Measurements from ENCODE around the gene ASIC2.

ASIC2 gene

GRCh38 chr17:33113276-33113990 lies 179.7 kb downstream of the ASIC2 start:
- DNase-seq (ENCODE audit: low spot score) = peak; percentile 46

- DNase-seq (ENCODE audit: low spot score) = peak; percentile 91
These were observed 180.3 kb downstream of the ASIC2 start for GRCh38 chr17:33112763-33113162.

GRCh38 chr17:33109336-33110072 lies 183.6 kb downstream of the ASIC2 start:
- no peak for DNase-seq (ENCODE audit: low spot score)

- DNase-seq (ENCODE audit: low spot score) = no peak
These were observed 186.4 kb downstream of the ASIC2 start for GRCh38 chr17:33106525-33107165.

GRCh38 chr17:33105911-33106310 lies 187.2 kb downstream of the ASIC2 start:
- no peak for DNase-seq (ENCODE audit: low spot score)

GRCh38 chr17:33099906-33100305 lies 193.2 kb downstream of the ASIC2 start:
- DNase-seq (ENCODE audit: low spot score) = no peak

GRCh38 chr17:33099252-33099651 lies 193.8 kb downstream of the ASIC2 start:
- peak; percentile 6 for DNase-seq (ENCODE audit: low spot score)

- no peak for DNase-seq (ENCODE audit: low spot score)
These were observed 195.7 kb downstream of the ASIC2 start for GRCh38 chr17:33097411-33097810.

GRCh38 chr17:33096161-33096560 lies 196.9 kb downstream of the ASIC2 start:
- DNase-seq (ENCODE audit: low spot score) = no peak

- no peak for DNase-seq (ENCODE audit: low spot score)
These were observed 201.8 kb downstream of the ASIC2 start for GRCh38 chr17:33091271-33091670.

- peak; percentile 17 for DNase-seq (ENCODE audit: low spot score)
These were observed 202.3 kb downstream of the ASIC2 start for GRCh38 chr17:33090806-33091205.

- DNase-seq (ENCODE audit: low spot score) = no peak
These were observed 206.2 kb downstream of the ASIC2 start for GRCh38 chr17:33086878-33087277.

GRCh38 chr17:33086041-33086440 lies 207.1 kb downstream of the ASIC2 start:
- DNase-seq (ENCODE audit: low spot score) = peak; percentile 12

GRCh38 chr17:33085256-33085655 lies 207.8 kb downstream of the ASIC2 start:
- no peak for DNase-seq (ENCODE audit: low spot score)

GRCh38 chr17:33084755-33085154 lies 208.3 kb downstream of the ASIC2 start:
- DNase-seq (ENCODE audit: low spot score) = no peak

- DNase-seq (ENCODE audit: low spot score) = no peak
These were observed 210.4 kb downstream of the ASIC2 start for GRCh38 chr17:33082529-33083173.

- DNase-seq (ENCODE audit: low spot score) = no peak
These were observed 213.0 kb downstream of the ASIC2 start for GRCh38 chr17:33080091-33080490.

GRCh38 chr17:33079201-33079600 lies 213.9 kb downstream of the ASIC2 start:
- DNase-seq (ENCODE audit: low spot score) = no peak

- DNase-seq (ENCODE audit: low spot score) = no peak
These were observed 216.1 kb downstream of the ASIC2 start for GRCh38 chr17:33076979-33077378.

- DNase-seq (ENCODE audit: low spot score) = peak; percentile 58
These were observed 219.7 kb downstream of the ASIC2 start for GRCh38 chr17:33073416-33073815.

- peak; percentile 73 for DNase-seq (ENCODE audit: low spot score)
These were observed 220.5 kb downstream of the ASIC2 start for GRCh38 chr17:33072421-33073161.

GRCh38 chr17:33071656-33072055 lies 221.4 kb downstream of the ASIC2 start:
- DNase-seq (ENCODE audit: low spot score) = no peak

All from kidney tubule cell (primary cell).